Thyroid gland (tissue), 4 donors: Measurements from ENCODE around the gene SFSWAP. TPM values are rescaled to one million over a fixed set of nuclear protein-coding genes. Genes with fewer than 3 reads are reported as not detected.

Source experiments
- DNase-seq, 2 donors: peaks; one replicate each; pipeline ENCODE4 v3.0.0-alpha.2; 2019
- H3K27ac ChIP-seq, 3 donors: fragments of 200-600 bp; sonication (generic); 1 replicate in 2 of 3; 2 replicates in 1 of 3; pipeline ENCODE4 v1.5.1; 2016 to 2019; ENCODE audit warnings: mild to moderate bottlenecking in 1 of 3, moderate library complexity in 1 of 3
- H3K27me3 ChIP-seq: fragments of 200-600 bp; sonication (generic); one replicate; pipeline ENCODE4 v1.5.1; 2019
- H3K36me3 ChIP-seq, 2 donors: fragments of 200-600 bp; sonication (generic); one replicate each; pipeline ENCODE4 v1.5.1; 2016 to 2019
- H3K4me1 ChIP-seq, 2 donors: fragments of 200-600 bp; sonication (generic); one replicate each; pipeline ENCODE4 v1.5.1; 2017 to 2019
- H3K4me3 ChIP-seq, 3 donors: fragments of 200-600 bp; sonication (generic); replicated peaks in 1 of 3; 1 replicate in 2 of 3; 2 replicates in 1 of 3; pipeline ENCODE4 v1.5.1; 2016; ENCODE audit warnings: mild to moderate bottlenecking in 1 of 3
- H3K9me3 ChIP-seq: fragments of 200-600 bp; sonication (generic); one replicate; pipeline ENCODE4 v1.5.1; 2017
- POLR2A ChIP-seq, 2 donors: fragments of 450-650 bp; IDR thresholded peaks; one replicate each; pipeline ENCODE4 v1.6.1; 2017; ENCODE audit warnings: antibody characterized with exemption in 2 of 2, mild to moderate bottlenecking in 2 of 2, moderate library complexity in 1 of 2
- WGBS, 2 donors: methylation state at CpG; one replicate each; pipeline ENCODE4 v1.1.5; 2017; 5-methylcytosine and 5-hydroxymethylcytosine counted together
- intact Hi-C: fragments of 100-400 bp; cut with DNase I; formaldehyde crosslinking; loops from one replicate; pipeline ENCODE4 v1.15.1; 2023
- total RNA-seq, 4 donors: library from RNA; depleted of rRNA; stranded (reverse); fragments of >200 nt; gene quantifications; one replicate each; pipeline ENCODE4 v1.2.3, GENCODE V29; 2016
- TF ChIP-seq, protein P1 (sequence below), 6 experiments: fragments of 200-600 bp in 3 of 6; fragments of 450-650 bp in 3 of 6; sonication (generic) in 3 of 6; IDR thresholded peaks; one replicate each; pipeline ENCODE4 v1.5.1; 2016 to 2019; ENCODE audit warnings: antibody characterized with exemption in 6 of 6, mild to moderate bottlenecking in 2 of 6, inconsistent platforms in 1 of 6, moderate library complexity in 1 of 6

SFSWAP gene
- total RNA-seq, 4 donors from 2014 or later: 36.4 to 50.8 (median 42.6) TPM

DNA sequence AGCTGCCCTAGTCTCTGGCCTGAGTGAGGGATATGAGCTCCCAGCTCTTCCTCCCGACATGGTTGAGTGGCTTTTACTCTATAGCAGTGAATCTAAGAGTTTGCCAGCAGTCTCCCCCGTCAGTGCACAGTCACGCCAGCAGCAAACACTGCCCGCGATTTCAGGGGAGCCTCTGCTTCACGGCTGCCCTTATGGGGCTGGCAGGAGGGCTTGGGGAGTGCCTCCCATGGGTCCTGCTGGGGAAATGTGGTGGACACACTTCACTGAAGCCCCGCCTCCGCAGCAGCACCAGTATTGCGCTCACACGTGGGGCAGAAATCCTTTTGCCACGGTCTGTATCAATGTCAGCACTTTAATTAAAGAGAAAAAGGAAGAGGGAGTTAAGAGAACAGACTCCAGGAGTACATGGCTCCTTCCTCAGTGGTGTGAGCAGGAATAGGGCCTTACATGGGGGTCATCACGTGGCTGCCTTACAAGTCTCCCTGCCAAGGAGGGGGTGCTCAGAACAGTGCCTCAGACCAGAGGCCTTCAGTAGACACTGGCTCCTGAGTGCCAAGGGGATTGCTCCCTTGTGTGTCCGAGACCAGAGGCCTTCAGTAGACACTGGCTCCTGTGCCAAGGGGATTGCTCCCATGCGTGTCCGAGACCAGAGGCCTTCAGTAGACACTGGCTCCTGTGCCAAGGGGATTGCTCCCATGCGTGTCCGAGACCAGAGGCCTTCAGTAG lies 55.7 kb downstream of the SFSWAP start:
- WGBS, 2 donors: 84 to 88% methylated on average over 12 of the region's 17 CpGs
- DNase-seq: no peak
- no peaks in the 10 kb centered on the region for H3K27me3 ChIP-seq
- peaks cover 50 to 51% of the 10 kb centered on the region in 2 donors for H3K36me3 ChIP-seq
- intact Hi-C loops: no loop called here
- no peaks in the 10 kb centered on the region for H3K9me3 ChIP-seq
- H3K4me1 ChIP-seq: no peaks in the 10 kb centered on the region
- no peak for TF ChIP-seq POLR2A (IDR thresholded peaks at IDR 0.05)
- TF ChIP-seq, protein P1, sequence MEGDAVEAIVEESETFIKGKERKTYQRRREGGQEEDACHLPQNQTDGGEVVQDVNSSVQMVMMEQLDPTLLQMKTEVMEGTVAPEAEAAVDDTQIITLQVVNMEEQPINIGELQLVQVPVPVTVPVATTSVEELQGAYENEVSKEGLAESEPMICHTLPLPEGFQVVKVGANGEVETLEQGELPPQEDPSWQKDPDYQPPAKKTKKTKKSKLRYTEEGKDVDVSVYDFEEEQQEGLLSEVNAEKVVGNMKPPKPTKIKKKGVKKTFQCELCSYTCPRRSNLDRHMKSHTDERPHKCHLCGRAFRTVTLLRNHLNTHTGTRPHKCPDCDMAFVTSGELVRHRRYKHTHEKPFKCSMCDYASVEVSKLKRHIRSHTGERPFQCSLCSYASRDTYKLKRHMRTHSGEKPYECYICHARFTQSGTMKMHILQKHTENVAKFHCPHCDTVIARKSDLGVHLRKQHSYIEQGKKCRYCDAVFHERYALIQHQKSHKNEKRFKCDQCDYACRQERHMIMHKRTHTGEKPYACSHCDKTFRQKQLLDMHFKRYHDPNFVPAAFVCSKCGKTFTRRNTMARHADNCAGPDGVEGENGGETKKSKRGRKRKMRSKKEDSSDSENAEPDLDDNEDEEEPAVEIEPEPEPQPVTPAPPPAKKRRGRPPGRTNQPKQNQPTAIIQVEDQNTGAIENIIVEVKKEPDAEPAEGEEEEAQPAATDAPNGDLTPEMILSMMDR (IDR thresholded peaks at IDR 0.05): no peak
- H3K4me3 ChIP-seq: no peak overlapping the region
- no peak overlapping the region for H3K27ac ChIP-seq

DNA sequence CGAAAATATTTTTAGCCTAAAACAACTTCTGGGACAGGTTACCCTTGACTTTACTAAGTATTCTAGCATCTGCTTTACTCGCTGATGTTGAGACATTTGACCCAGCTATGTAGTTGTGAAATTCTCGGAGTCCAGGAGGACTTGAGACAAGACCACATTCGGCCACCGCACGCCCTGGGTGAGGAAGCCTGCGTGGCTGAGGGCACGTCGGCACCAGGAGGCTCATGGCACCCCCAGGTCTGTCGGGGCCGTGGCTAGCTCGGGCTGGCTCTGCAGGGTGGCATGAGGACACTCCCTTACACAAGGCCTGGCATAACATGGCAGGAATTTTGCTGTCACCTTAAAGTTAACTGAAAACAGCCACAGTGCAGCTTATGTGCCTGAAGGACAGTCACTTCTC lies 59.2 kb downstream of the SFSWAP start:
- TF ChIP-seq POLR2A (IDR thresholded peaks at IDR 0.05): no peak
- TF ChIP-seq, protein P1 (IDR thresholded peaks at IDR 0.05): no peak
- no peaks in the 10 kb centered on the region for H3K4me1 ChIP-seq
- H3K9me3 ChIP-seq: no peaks in the 10 kb centered on the region
- no peak overlapping the region for H3K27ac ChIP-seq
- peaks cover 37 to 55% of the 10 kb centered on the region in 2 donors for H3K36me3 ChIP-seq
- WGBS, 2 donors: 93 to 96% methylated on average over 12 of the region's 12 CpGs
- no peak overlapping the region for H3K4me3 ChIP-seq
- intact Hi-C loops: no loop called here
- DNase-seq: no peak
- no peaks in the 10 kb centered on the region for H3K27me3 ChIP-seq

DNA sequence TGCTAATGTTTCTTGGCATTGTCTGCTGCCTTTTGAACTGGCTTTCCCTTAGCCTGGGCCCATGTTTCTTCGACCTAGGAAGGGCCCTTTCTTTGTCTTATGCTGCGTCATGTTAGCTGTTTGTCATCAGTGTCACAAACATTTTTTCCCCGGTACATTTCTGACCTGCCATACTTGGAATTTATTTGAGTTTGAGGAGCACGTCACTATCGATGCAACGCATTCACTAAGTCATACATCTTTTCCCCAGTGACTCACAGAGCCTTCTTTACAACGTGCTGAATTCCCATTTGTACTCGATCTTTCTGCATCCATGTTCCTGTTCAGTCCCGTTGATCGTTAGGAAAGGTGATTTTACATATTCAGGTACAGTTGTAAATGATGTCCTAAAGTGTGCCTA lies 61.1 kb downstream of the SFSWAP start:
- Histone ChIP-seq H3K27me3 (no peaks in the 10 kb centered on the region), H3K9me3 (no peaks in the 10 kb centered on the region), H3K36me3 (peaks cover 23 to 42% of the 10 kb centered on the region in 2 donors), H3K4me1 (no peaks in the 10 kb centered on the region), H3K27ac (no peak overlapping the region), H3K4me3 (no peak overlapping the region)
- TF ChIP-seq, protein P1 (IDR thresholded peaks at IDR 0.05): no peak
- TF ChIP-seq POLR2A (IDR thresholded peaks at IDR 0.05): no peak
- DNase-seq: no peak
- WGBS, 2 donors: 94 to 95% methylated on average over 10 of the region's 10 CpGs
- intact Hi-C loops: no loop called here

DNA sequence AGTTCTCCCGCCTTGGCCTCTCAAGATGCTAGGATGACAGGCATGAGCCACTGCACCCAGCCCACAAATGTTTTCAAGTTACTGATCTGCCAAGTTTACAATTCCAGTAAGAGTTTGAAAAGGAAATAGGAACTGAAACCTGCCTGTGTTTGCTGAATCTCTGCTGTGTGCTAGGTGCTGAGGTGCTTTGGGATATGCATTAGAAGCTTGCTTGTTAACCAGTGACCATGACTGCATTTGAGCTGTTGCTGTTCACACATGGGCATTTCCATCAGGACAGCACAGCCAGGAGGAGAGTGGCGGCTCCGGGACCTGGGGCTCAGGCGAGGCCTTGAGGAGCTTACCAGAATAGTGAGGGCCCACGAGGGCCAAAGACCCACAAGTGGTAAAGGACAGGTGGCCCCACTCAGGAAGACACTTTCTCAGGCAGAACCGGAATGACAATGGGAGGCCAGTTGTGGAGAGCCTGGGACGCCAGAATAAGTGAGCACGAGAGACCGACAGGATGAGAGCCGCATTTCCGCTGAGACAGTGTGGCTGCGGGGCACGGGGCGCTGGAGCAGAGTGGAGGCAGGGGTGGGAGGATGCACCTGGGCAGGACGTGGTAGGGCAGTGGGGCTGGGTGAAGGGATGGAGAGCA lies 62.8 kb downstream of the SFSWAP start:
- intact Hi-C loops: no loop called here
- Histone ChIP-seq H3K4me3 (no peak overlapping the region), H3K36me3 (peaks cover 10 to 38% of the 10 kb centered on the region in 2 donors), H3K9me3 (no peaks in the 10 kb centered on the region), H3K27me3 (no peaks in the 10 kb centered on the region), H3K4me1 (no peaks in the 10 kb centered on the region), H3K27ac (no peak overlapping the region)
- peak in 1 of 2 donors; percentile 23 for DNase-seq
- no peak for TF ChIP-seq POLR2A (IDR thresholded peaks at IDR 0.05)
- TF ChIP-seq, protein P1 (IDR thresholded peaks at IDR 0.05): no peak
- 71 to 81% methylated on average over 15 of the region's 15 CpGs for WGBS, 2 donors
